Prostate gland (tissue), 2 donors: ENCODE data around the gene STYK1. TPM values are rescaled to one million over a fixed set of nuclear protein-coding genes. Genes with fewer than 3 reads are reported as not detected.

Experiments used
- DNase-seq: peaks from one replicate; pipeline ENCODE4 v3.0.0-alpha.2; 2019; ENCODE audit warnings: low spot score
- H3K27ac ChIP-seq, 2 donors: fragments of 200-600 bp; sonication (generic); 2 replicates each; pipeline ENCODE4 v1.5.1; 2017 to 2019
- H3K27me3 ChIP-seq: fragments of 200-600 bp; sonication (generic); replicated peaks from 2 replicates; pipeline ENCODE4 v1.5.1; 2019; ENCODE audit not compliant: insufficient read depth
- H3K36me3 ChIP-seq, 2 donors: fragments of 200-600 bp; sonication (generic); 1 replicate in 1 of 2; 2 replicates in 1 of 2; pipeline versions ENCODE4 v1.5.1 to v1.8.1; 2017 to 2019
- H3K4me1 ChIP-seq: fragments of 200-600 bp; sonication (generic); replicated peaks from 2 replicates; pipeline ENCODE4 v1.5.1; 2019
- H3K4me3 ChIP-seq, 2 donors: fragments of 200-600 bp; sonication (generic); 2 replicates each; pipeline ENCODE4 v1.5.1; 2017 to 2019
- H3K9me3 ChIP-seq: fragments of 200-600 bp; sonication (generic); 2 replicates; pipeline ENCODE4 v1.5.1; 2017
- POLR2A ChIP-seq: fragments of 450-650 bp; IDR thresholded peaks from one replicate; pipeline ENCODE4 v1.6.1; 2016; ENCODE audit warnings: antibody characterized with exemption, mild to moderate bottlenecking
- POLR2AphosphoS5 ChIP-seq: sonication (generic); formaldehyde crosslinking; IDR thresholded peaks from one replicate; pipeline ENCODE4 v1.6.1; 2017; ENCODE audit warnings: antibody characterized with exemption
- WGBS: methylation state at CpG from one replicate; pipeline ENCODE4 v1.1.5; 2018; 5-methylcytosine and 5-hydroxymethylcytosine counted together
- intact Hi-C: fragments of 100-400 bp; cut with DNase I; formaldehyde crosslinking; loops from one replicate; pipeline ENCODE4 v1.14.2; 2022
- total RNA-seq, 2 donors: library from RNA; depleted of rRNA; stranded (reverse); fragments of >200 nt; gene quantifications; one replicate each; pipeline ENCODE4 v1.1.0, GENCODE V29; 2016
- TF ChIP-seq, protein P1 (sequence below), 4 experiments: fragments of 200-600 bp in 2 of 4; fragments of 450-650 bp in 2 of 4; sonication (generic) in 2 of 4; IDR thresholded peaks; 1 replicate in 3 of 4; 2 replicates in 1 of 4; pipeline ENCODE4 v1.5.1; 2016 to 2019; ENCODE audit warnings: antibody characterized with exemption in 4 of 4, mild to moderate bottlenecking in 2 of 4, moderate library complexity in 2 of 4

Gene STYK1
- total RNA-seq, 2 donors from 2014 or later: 9.5 to 39.7 TPM

DNA sequence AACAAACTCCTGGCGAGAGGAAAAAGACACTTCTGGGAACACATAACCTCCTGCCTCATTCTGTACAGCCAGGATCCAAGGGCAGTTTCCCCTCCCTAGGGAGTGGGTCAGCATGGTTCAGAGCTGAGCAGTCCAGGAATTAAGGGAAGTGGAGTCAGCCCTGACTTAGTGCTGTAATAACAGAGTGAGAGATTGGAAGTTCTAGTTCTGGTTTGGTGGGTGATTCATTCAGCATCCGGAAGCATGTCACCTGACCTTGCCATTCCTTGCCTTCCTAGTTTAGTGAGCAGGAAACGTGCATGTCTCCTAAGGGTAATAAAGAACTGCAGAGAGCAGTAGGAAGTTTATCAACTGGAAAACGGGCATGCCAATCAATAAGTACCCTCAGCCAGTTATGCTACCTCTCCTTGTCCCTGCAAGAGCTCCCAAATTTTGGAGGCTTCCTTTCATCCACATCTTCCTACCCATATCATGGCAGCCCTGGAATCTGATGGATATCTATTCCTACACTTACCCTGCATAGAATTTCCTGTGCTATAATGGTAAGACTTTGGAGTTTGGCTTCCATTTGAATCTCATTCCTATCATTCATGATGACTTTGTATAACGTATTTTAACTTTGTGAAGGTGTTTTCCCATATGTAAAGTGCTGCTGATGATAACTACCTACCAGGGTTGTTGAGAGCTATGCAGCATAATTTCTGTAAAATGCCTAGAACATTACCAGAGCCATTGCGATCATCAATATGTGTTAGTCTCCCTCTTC is 31.9 kb downstream of the STYK1 start:
- Histone ChIP-seq H3K4me3 (no peak overlapping the region), H3K9me3 (no peaks in the 10 kb centered on the region), H3K27me3 (no peaks in the 10 kb centered on the region), H3K36me3 (no peaks in the 10 kb centered on the region), H3K4me1 (no peaks in the 10 kb centered on the region), H3K27ac (peak overlapping the region in 1 of 2 donors; percentile 29)
- 63% methylated on average over 6 of the region's 6 CpGs for WGBS
- TF ChIP-seq POLR2A (no peak), POLR2AphosphoS5 (no peak)
- TF ChIP-seq, protein P1, sequence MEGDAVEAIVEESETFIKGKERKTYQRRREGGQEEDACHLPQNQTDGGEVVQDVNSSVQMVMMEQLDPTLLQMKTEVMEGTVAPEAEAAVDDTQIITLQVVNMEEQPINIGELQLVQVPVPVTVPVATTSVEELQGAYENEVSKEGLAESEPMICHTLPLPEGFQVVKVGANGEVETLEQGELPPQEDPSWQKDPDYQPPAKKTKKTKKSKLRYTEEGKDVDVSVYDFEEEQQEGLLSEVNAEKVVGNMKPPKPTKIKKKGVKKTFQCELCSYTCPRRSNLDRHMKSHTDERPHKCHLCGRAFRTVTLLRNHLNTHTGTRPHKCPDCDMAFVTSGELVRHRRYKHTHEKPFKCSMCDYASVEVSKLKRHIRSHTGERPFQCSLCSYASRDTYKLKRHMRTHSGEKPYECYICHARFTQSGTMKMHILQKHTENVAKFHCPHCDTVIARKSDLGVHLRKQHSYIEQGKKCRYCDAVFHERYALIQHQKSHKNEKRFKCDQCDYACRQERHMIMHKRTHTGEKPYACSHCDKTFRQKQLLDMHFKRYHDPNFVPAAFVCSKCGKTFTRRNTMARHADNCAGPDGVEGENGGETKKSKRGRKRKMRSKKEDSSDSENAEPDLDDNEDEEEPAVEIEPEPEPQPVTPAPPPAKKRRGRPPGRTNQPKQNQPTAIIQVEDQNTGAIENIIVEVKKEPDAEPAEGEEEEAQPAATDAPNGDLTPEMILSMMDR (IDR thresholded peaks at IDR 0.05): no peak
- intact Hi-C loops: no loop called here
- DNase-seq: no peak

- Histone ChIP-seq H3K36me3 (no peaks in the 10 kb centered on the region), H3K27me3 (no peaks in the 10 kb centered on the region), H3K4me1 (no peaks in the 10 kb centered on the region), H3K9me3 (no peaks in the 10 kb centered on the region), H3K4me3 (no peak overlapping the region), H3K27ac (peak overlapping the region; percentile 40 to 88)
- 87% methylated on average over 1 of the region's 1 CpG for WGBS
- TF ChIP-seq POLR2A (no peak), POLR2AphosphoS5 (no peak)
- TF ChIP-seq, protein P1 (IDR thresholded peaks at IDR 0.05): no peak
- intact Hi-C loops: no loop called here
- DNase-seq: no peak
Observed at GRCh38 chr12:10638728-10639127, 35.1 kb downstream of the STYK1 start.

GRCh38 chr12:10636611-10637010 is 37.2 kb downstream of the STYK1 start:
- DNase-seq: peak; percentile 56
- peak overlapping the region; percentile 79 to 88 for H3K27ac ChIP-seq
- TF ChIP-seq, protein P1 (IDR thresholded peaks at IDR 0.05): no peak
- TF ChIP-seq POLR2AphosphoS5: no peak
- TF ChIP-seq POLR2A: no peak
- intact Hi-C loops: no loop called here
- peak overlapping the region in 1 of 2 donors; percentile 9 for H3K4me3 ChIP-seq
- H3K4me1 ChIP-seq: no peaks in the 10 kb centered on the region
- H3K36me3 ChIP-seq: no peaks in the 10 kb centered on the region
- no peaks in the 10 kb centered on the region for H3K27me3 ChIP-seq
- H3K9me3 ChIP-seq: no peaks in the 10 kb centered on the region
- WGBS: 37% methylated on average over 6 of the region's 6 CpGs

GRCh38 chr12:10636124-10636523 is 37.7 kb downstream of the STYK1 start:
- Histone ChIP-seq H3K27ac (peak overlapping the region; percentile 79 to 88), H3K4me3 (peak overlapping the region in 1 of 2 donors; percentile 9), H3K36me3 (no peaks in the 10 kb centered on the region), H3K4me1 (no peaks in the 10 kb centered on the region), H3K27me3 (no peaks in the 10 kb centered on the region), H3K9me3 (no peaks in the 10 kb centered on the region)
- WGBS: 32% methylated on average over 3 of the region's 3 CpGs
- peak; percentile 72 for TF ChIP-seq POLR2AphosphoS5
- TF ChIP-seq, protein P1 (IDR thresholded peaks at IDR 0.05): no peak
- no peak for TF ChIP-seq POLR2A
- intact Hi-C loops: no loop called here
- peak; percentile 81 for DNase-seq

DNA sequence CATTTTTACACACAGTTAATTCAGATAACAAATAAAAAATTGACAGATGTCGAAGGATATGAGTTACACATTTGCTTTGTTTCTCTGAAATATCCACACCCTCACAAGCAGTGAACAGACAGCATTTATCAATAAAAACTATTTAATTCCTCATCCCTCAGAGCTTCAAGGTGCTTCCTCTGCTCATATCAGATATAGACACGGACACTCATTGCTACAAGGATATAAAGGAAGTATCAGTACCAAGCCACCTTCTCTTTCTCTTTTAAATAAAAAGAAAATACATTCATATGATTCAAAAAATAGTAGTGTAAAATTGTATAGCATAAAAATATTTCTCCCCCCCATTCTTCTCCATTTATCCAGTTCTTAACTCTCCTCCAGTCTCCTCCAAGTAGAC is 38.5 kb downstream of the STYK1 start:
- TF ChIP-seq POLR2A (no peak), POLR2AphosphoS5 (no peak)
- TF ChIP-seq, protein P1 (IDR thresholded peaks at IDR 0.05): no peak
- intact Hi-C loops: no loop called here
- H3K27ac ChIP-seq: peak overlapping the region; percentile 79 to 88

More for the DNA sequence above, 38.5 kb downstream of the STYK1 start:
- no peaks in the 10 kb centered on the region for H3K36me3 ChIP-seq
- no peaks in the 10 kb centered on the region for H3K9me3 ChIP-seq
- H3K4me1 ChIP-seq: no peaks in the 10 kb centered on the region
- WGBS: 72% methylated on average over 2 of the region's 2 CpGs
- H3K4me3 ChIP-seq: no peak overlapping the region
- H3K27me3 ChIP-seq: no peaks in the 10 kb centered on the region
- DNase-seq: no peak
